Measurements from ENCODE around the gene TIMM8B.
"Not testable (repeated sequence)": the region's sequence is repeated elsewhere in the genome, so short reads cannot be mapped to it uniquely, and the experiment has no call there.

The TIMM8B gene

DNA sequence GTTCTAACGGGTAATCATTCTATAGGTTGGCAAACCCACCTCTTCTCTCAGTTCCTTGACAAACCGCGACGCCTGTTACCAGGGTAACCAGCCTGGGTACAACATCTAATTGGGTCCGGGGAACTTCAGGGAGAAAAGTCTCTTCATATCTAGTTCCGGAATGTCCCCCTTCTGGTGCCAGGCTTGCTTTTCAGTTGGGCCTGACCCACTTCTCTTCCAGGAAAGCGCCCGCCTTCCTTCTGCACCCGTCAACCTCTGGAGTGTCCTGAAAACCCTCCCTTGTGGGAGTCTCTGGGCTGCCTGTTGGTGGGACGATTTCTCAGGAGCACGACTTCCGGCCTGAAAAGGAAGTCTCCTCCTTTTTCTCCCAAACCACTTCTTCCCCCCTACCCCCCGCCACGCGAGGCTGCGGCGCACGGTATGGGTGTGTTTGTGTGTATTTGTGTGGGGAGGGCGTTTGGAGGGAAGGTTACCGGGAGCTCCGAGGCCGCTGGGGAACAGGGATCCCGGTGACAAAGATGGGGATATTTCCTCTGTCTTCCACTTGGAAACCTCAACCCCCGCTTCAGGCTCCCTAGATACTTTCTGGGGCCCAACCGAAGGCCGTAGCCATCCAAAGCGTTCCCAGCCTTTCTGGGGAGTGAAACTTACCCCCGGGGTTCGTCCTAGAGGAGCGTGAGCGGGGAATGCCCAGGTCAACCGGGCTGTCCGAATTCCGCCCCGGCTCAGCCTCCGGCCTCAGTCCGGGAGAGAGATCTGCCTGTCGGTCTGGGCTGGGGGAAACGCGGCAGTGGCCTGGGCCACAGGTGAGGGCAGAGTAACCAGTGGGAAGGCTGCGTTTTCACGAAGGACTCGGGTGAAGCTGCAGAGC lies 12.4 kb downstream of the TIMM8B start, which contains the start of the genes NKAPD1 and PIH1D2:
NKAPD1 (plus strand) TSS at position 359 of the 871 bp plus-strand sequence. CDS start 1,276 bp downstream, outside the sequence.
PIH1D2 (minus strand) TSS at position 77 of the 871 bp plus-strand sequence. CDS start 843 bp downstream, outside the sequence.
- DNase-seq = peak; percentile 93

GRCh38 chr11:112062923-112063322 lies 23.6 kb downstream of the TIMM8B start:
- DNase-seq = no peak

DNA sequence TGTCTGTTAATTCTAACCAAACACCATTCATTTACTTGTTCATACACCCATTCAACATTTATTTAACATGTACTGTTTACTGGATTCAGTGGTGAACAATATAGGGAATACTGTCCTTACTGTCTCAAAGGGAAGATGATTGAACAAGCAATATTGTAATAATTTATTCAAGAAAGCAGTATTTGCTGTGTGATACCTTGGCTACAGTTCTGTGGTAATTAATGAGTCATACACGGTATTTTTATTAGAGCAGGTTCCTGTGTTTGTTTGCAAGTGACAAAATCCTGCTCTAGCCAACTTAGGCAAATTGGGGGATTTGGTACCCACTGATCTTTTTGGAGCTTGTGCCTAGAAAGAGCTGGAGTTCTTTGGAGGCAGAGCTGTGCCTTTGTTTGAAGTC lies 28.5 kb downstream of the TIMM8B start:
- DNase-seq = no peak

- no peak for DNase-seq
These were observed 29.4 kb downstream of the TIMM8B start for GRCh38 chr11:112057170-112057569.

GRCh38 chr11:112051768-112052167 lies 34.8 kb downstream of the TIMM8B start:
- no peak for DNase-seq

GRCh38 chr11:112050721-112051120 lies 35.8 kb downstream of the TIMM8B start:
- DNase-seq = no peak

DNA sequence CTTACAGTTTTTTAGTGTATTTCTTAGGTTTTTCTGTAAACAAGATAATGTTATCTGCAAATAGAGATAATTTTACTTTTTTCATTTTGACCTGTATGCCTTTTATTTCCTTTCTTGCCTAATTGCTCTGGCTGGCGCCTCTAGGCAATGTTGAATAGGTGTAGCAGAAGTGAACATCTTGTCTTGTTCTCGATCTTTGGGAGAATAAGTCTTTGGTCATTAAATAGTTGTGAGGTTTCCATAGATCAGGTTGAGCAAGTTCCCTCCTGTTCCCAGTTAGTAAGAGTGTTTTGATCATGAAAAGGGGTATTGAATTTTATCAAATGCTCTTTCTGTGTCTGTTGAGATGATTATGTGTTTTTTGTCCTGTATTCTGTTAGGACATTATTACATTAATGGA lies 36.8 kb downstream of the TIMM8B start:
- DNase-seq = no peak

DNA sequence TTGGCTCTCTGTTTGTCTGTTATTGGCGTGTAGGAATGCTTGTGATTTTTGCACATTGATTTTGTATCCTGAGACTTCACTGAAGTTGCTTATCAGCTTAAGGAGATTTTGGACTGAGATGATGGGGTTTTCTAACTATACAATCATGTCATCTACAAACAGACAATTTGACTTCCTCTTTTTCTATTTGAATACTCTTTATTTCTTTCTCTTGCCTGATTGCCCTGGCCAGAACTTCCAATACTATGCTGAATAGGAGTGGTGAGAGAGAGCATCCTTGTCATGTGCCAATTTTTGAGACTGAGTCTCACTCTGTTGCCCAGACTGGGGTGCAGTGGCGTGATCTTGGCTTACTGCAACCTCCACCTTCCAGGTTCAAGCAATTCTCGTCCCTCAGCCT lies 38.3 kb downstream of the TIMM8B start:
- not testable (repeated sequence) for DNase-seq

DNA sequence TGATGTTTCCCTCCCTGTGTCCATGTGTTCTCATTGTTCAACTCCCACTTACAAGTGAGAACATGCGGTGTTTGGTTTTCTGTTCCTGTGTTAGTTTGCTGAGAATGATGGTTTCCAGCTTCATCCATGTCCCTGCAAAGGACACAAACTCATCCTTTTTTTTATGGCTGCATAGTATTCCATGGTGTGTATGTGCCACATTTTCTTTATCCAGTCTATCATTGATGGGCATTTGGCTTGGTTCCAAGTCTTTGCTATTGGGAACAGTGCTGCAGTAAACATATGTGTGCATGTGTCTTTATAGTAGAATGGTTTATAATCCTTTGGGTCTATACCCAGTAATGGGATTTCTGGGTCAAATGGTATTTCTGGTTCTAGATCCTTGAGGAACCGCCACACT lies 39.9 kb downstream of the TIMM8B start:
- not testable (repeated sequence) for DNase-seq

- no peak for DNase-seq
These were observed 41.6 kb downstream of the TIMM8B start for GRCh38 chr11:112044961-112045360.

DNA sequence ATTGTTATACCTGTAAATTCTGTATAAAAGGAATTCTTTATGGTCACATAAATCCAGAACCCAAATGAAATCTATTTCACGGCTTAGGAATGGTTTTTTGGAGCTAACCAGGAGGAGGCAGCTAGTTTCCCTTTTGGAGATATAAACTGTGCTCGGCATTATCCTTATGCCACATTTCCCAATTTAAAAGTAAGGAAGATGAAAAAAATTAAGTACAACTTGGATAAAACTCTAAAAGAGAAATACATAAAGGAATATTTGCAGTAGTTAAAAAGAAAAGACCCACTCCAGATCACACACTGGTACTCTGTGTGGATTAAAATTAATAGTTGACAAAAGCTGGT lies 43.6 kb downstream of the TIMM8B start:
- DNase-seq = no peak

GRCh38 chr11:112042161-112042960 lies 44.2 kb downstream of the TIMM8B start:
- DNase-seq = no peak

DNA sequence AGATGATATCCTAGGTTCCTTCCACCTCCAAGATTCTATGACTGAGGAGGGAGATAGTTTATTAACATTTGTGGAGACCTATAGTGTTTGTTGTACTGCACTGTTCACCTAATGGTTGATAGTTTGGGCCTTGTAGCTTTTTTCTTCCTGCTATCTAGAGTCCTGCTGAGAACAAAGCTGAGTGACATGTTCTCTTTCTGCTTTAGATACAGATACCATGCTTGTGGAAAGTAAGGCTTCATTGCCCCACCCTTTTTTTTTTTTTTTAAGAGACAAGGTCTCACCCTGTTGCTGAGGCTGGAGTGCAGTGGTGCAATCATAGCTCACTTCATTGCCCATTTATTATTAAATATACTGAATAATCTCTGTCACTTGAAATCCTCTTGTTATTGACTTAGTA lies 49.0 kb downstream of the TIMM8B start:
- no peak for DNase-seq

All from DMS53 (cell line).